22Rv1 (cell line): Measurements from ENCODE around the gene NIPAL1.

ENCODE experiments used
- ZFX ChIP-seq: fragments of 450-650 bp; IDR thresholded peaks from 2 replicates; pipeline ENCODE4 v1.6.1; 2017; ENCODE audit warnings: antibody characterized with exemption, borderline replicate concordance
- TF ChIP-seq, protein P1 (sequence below): fragments of 450-650 bp; IDR thresholded peaks from 2 replicates; pipeline ENCODE4 v1.5.1; 2017; ENCODE audit warnings: mild to moderate bottlenecking

DNA sequence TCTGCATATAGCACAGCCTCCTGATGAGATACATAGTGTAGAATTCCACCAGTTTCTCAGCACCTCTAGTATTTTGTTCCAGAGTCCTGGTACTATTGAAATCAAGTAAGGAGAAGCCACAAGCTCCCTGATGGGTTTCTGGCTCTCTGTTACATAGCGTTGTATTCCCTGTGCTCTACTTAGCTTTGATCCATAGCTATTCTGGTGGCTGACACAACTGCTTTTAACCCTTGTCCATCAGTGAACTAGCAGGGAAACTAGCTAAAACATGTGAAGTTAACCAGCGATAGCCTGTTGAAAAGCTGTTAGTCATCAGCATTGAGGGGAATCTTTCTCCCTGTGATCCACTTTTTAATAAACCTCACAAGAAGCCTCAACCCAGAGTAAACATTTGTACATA is 26.9 kb downstream of the NIPAL1 start:
- TF ChIP-seq, protein P1, sequence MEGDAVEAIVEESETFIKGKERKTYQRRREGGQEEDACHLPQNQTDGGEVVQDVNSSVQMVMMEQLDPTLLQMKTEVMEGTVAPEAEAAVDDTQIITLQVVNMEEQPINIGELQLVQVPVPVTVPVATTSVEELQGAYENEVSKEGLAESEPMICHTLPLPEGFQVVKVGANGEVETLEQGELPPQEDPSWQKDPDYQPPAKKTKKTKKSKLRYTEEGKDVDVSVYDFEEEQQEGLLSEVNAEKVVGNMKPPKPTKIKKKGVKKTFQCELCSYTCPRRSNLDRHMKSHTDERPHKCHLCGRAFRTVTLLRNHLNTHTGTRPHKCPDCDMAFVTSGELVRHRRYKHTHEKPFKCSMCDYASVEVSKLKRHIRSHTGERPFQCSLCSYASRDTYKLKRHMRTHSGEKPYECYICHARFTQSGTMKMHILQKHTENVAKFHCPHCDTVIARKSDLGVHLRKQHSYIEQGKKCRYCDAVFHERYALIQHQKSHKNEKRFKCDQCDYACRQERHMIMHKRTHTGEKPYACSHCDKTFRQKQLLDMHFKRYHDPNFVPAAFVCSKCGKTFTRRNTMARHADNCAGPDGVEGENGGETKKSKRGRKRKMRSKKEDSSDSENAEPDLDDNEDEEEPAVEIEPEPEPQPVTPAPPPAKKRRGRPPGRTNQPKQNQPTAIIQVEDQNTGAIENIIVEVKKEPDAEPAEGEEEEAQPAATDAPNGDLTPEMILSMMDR: no peak
- TF ChIP-seq ZFX: no peak
